Fibroblast of lung (primary cell): ENCODE results near the gene AGTPBP1.

Source experiments
- CTCF ChIP-seq, 2 donors: IDR thresholded peaks in 1 of 2; conservative IDR thresholded peaks in 1 of 2; 1 replicate in 1 of 2; 2 replicates in 1 of 2; pipeline ENCODE4 v1.5.1; 2011 to 2012; ENCODE audit warnings: low read length in 2 of 2, control low read depth in 1 of 2, inconsistent platforms in 1 of 2, low read depth in 1 of 2, mild to moderate bottlenecking in 1 of 2
- EZH2 ChIP-seq: IDR thresholded peaks from 2 replicates; pipeline ENCODE4 v1.5.1; 2012; ENCODE audit warnings: low read length, control low read depth, mild to moderate bottlenecking; ENCODE audit errors: missing control alignments

GRCh38 chr9:85522459-85523092 lies 219.2 kb downstream of the AGTPBP1 start:
- TF ChIP-seq CTCF (conservative IDR thresholded peaks at IDR 0.05 in 1 of 2, IDR thresholded peaks at IDR 0.05 in 1 of 2; ENCODE audit: low read depth in 1 of 2, low read length in 2 of 2) (no peak), EZH2 (no peak)
